HL-60 (cell line): ENCODE measurements around the gene PPFIA3.

ENCODE experiments used
- SPI1 ChIP-seq: IDR thresholded peaks from 2 replicates; pipeline ENCODE4 v1.6.1; 2012; ENCODE audit warnings: low read depth, mild to moderate bottlenecking, borderline replicate concordance
- TF ChIP-seq, protein P1 (sequence below): IDR thresholded peaks from one replicate; pipeline ENCODE4 v1.5.1; 2011; ENCODE audit warnings: low read length, control low read depth, inconsistent platforms; ENCODE audit not compliant: insufficient read depth
- TF ChIP-seq, protein P2 (sequence below): IDR thresholded peaks from 2 replicates; pipeline ENCODE4 v1.6.1; 2012; ENCODE audit warnings: low read depth; ENCODE audit not compliant: insufficient replicate concordance

GRCh38 chr19:49085020-49085867 lies 34.1 kb upstream of the PPFIA3 start, which contains the start of gene SNRNP70:
- TF ChIP-seq, protein P1, sequence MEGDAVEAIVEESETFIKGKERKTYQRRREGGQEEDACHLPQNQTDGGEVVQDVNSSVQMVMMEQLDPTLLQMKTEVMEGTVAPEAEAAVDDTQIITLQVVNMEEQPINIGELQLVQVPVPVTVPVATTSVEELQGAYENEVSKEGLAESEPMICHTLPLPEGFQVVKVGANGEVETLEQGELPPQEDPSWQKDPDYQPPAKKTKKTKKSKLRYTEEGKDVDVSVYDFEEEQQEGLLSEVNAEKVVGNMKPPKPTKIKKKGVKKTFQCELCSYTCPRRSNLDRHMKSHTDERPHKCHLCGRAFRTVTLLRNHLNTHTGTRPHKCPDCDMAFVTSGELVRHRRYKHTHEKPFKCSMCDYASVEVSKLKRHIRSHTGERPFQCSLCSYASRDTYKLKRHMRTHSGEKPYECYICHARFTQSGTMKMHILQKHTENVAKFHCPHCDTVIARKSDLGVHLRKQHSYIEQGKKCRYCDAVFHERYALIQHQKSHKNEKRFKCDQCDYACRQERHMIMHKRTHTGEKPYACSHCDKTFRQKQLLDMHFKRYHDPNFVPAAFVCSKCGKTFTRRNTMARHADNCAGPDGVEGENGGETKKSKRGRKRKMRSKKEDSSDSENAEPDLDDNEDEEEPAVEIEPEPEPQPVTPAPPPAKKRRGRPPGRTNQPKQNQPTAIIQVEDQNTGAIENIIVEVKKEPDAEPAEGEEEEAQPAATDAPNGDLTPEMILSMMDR: no peak
- TF ChIP-seq, protein P2, sequence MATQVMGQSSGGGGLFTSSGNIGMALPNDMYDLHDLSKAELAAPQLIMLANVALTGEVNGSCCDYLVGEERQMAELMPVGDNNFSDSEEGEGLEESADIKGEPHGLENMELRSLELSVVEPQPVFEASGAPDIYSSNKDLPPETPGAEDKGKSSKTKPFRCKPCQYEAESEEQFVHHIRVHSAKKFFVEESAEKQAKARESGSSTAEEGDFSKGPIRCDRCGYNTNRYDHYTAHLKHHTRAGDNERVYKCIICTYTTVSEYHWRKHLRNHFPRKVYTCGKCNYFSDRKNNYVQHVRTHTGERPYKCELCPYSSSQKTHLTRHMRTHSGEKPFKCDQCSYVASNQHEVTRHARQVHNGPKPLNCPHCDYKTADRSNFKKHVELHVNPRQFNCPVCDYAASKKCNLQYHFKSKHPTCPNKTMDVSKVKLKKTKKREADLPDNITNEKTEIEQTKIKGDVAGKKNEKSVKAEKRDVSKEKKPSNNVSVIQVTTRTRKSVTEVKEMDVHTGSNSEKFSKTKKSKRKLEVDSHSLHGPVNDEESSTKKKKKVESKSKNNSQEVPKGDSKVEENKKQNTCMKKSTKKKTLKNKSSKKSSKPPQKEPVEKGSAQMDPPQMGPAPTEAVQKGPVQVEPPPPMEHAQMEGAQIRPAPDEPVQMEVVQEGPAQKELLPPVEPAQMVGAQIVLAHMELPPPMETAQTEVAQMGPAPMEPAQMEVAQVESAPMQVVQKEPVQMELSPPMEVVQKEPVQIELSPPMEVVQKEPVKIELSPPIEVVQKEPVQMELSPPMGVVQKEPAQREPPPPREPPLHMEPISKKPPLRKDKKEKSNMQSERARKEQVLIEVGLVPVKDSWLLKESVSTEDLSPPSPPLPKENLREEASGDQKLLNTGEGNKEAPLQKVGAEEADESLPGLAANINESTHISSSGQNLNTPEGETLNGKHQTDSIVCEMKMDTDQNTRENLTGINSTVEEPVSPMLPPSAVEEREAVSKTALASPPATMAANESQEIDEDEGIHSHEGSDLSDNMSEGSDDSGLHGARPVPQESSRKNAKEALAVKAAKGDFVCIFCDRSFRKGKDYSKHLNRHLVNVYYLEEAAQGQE: peak; percentile 75
- no peak; the same call in 1 of the 2 replicates for TF ChIP-seq SPI1
